ENCODE results near the gene ZNF598.

- TF ChIP-seq REST (IDR thresholded peaks at IDR 0.05; ENCODE audit: borderline replicate concordance) (no peak), CTCF (IDR thresholded peaks at IDR 0.05; ENCODE audit: poor library complexity, severe bottlenecking) (no peak), RAD21 (conservative IDR thresholded peaks at IDR 0.05) (no peak), EZH2 (IDR thresholded peaks at IDR 0.05; ENCODE audit: borderline replicate concordance, insufficient read depth, low read length, poor library complexity, severe bottlenecking) (no peak), TAF1 (IDR thresholded peaks at IDR 0.05; ENCODE audit: low read depth) (no peak), EP300 (conservative IDR thresholded peaks at IDR 0.05; ENCODE audit: poor library complexity, severe bottlenecking) (no peak), POLR2AphosphoS5 (IDR thresholded peaks at IDR 0.05) (no peak), MXI1 (conservative IDR thresholded peaks at IDR 0.05; ENCODE audit: poor library complexity, severe bottlenecking) (no peak), SMC3 (conservative IDR thresholded peaks at IDR 0.05; ENCODE audit: poor library complexity) (no peak)
These were observed 383 bp downstream of the ZNF598 start for GRCh38 chr16:2009164-2009711.
